Measurements from ENCODE around the gene PPP1R1C. TPM values are rescaled to one million over a fixed set of nuclear protein-coding genes. Genes with fewer than 3 reads are reported as not detected.

PPP1R1C gene
- total RNA-seq, 1 experiment from 2014 or later, result 1.3 TPM

- Histone ChIP-seq H3K36me3 (replicated peaks; ENCODE audit: control insufficient read depth, insufficient read depth, low read length) (no peaks in the 10 kb centered on the region), H3K27me3 (ENCODE audit: control insufficient read depth, insufficient read depth, low read length) (no peaks in the 10 kb centered on the region), H3K4me3 (ENCODE audit: insufficient read depth, low read depth, low read length) (no peak overlapping the region)
- no peak for DNase-seq
These were observed 181.2 kb downstream of the PPP1R1C start for GRCh38 chr2:182166841-182167240.

Other genes starting within 250 kb of the PPP1R1C start
- gene ITPRID2, start 94.1 kb upstream of the PPP1R1C start, total RNA-seq (2014; rRNA removed; shearing (Covaris generic)), result 10.5 and 13.6 TPM in 2 replicates